ENCODE results near the gene RHPN2. TPM values are rescaled to one million over a fixed set of nuclear protein-coding genes. Genes with fewer than 3 reads are reported as not detected.

The RHPN2 gene
- total and polyA plus RNA-seq, 2 of the 8 experiments (the other 6 are each of a cell fraction or from before 2014, with no cell fraction given), result 22.8 to 31.1 TPM

DNA sequence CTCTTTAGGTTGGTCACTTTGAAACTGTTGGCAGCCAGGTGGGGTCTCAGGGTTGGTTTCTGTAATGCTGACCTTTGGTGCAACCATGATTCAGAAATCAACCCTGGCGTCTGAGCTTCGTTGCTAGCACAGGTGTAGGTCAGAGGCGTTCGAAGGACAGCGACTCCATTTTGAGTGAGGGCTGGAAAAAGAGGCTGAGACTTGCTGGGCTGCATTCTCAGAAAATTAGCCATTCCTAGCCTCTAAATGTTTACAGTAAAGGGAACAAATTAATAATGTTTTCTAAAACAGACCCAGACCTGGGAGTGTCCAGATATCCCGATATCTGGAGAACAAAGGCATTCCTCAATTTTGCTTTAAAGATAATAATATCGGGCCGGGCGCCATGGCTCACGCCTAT lies 29.2 kb downstream of the RHPN2 start (continued):
- TF ChIP-seq CTBP2 (IDR thresholded peaks at IDR 0.05; ENCODE audit: borderline replicate concordance, insufficient read depth, insufficient read length, low read length), result no peak
- TF ChIP-seq SUZ12 (IDR thresholded peaks at IDR 0.05; ENCODE audit: low read length), result no peak
- TF ChIP-seq TAF7 (optimal IDR thresholded peaks at IDR 0.05; ENCODE audit: borderline replicate concordance, low read depth, low read length), result no peak
